ENCODE results near the gene MRGPRF.
"Not testable (repeated sequence)": the region's sequence is repeated elsewhere in the genome, so short reads cannot be mapped to it uniquely, and the experiment has no call there.

The MRGPRF gene

GRCh38 chr11:68980776-68981065 lies 32.3 kb downstream of the MRGPRF start, which contains the start of gene MRGPRD:
MRGPRD (minus strand) TSS chr11:68980986; CDS start chr11:68980986, 0 bp downstream.
- DNase-seq, result no peak

GRCh38 chr11:68979931-68980775 lies 32.9 kb downstream of the MRGPRF start:
- DNase-seq, result no peak

- DNase-seq, result no peak
These were observed 34.0 kb downstream of the MRGPRF start for GRCh38 chr11:68978931-68979594.

DNA sequence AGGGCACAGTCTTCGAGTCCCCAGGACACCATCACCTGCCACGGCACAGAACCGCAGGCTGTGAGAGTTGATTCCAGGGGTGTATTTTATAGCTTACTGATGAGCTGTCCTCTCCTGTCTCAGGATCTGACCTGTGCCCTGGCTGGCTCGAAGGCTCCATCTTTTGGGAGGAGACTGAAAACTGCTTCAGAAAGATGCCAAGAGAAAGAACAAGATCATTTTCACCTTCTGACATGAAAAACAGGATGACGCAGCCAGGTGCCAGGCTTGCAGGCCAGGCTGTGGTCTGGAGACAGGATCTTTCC lies 34.5 kb downstream of the MRGPRF start:
- no peak for DNase-seq

- no peak for DNase-seq
These were observed 35.0 kb downstream of the MRGPRF start for GRCh38 chr11:68977781-68978625.

GRCh38 chr11:68976563-68976962 lies 36.5 kb downstream of the MRGPRF start:
- no peak for DNase-seq

DNA sequence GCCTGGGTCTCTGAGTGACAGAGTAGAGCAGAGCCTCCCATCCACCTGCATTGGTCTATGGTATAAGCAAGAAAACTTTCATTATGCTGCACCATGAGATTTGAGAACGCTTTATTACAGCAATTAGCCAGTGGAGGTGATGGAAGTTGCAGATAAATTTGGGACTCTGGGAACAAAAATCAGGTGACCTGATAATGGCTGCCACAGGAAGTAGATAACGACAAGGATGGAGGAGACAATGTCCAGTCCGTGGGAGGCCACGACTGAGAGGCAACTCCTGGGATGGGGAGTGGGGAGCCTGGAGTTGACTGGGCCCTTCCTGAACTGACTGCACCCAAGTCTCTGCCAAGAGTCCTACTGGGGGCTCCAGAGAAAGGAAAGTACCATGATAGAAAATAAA lies 37.0 kb downstream of the MRGPRF start:
- no peak for DNase-seq

DNA sequence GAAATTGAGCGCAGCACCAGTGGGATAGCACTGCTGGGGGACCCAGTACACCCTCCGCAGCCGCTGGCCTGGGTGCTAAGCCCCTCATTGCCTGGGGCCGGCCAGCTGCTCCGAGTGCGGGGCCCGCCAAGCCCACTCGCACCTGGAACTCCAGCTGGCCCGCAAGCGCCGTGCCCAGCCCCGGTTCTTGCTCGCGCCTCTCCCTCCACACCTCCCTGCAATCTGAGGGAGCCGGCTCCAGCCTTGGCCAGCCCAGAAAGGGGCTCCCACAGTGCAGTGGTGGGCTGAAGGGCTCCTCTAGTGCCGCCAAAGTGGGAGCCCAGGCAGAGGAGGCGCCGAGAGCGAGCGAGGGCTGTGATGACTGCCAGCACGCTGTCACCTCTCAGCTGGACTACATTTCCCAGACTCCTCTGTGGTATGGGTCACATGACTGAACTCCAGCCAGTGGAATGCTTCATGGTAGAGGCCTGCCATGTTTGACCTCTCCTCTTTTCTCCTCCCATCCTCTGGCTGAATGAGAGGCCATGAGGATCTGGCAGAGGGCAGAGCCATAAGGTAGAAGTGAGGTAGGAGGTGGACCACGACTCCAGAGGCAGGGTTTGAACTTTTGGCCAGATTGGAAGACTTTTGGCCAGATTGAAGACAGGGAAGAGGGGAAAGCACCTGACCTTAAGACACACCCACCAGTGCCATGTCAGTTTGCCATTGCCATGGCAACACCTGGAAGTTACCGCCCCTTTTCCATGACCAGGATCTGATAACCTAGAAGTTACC lies 38.4 kb downstream of the MRGPRF start:
- DNase-seq, result no peak

GRCh38 chr11:68973706-68974105 lies 39.3 kb downstream of the MRGPRF start:
- not testable (repeated sequence) for DNase-seq

- no peak for DNase-seq
These were observed 39.8 kb downstream of the MRGPRF start for GRCh38 chr11:68973219-68973618.

DNA sequence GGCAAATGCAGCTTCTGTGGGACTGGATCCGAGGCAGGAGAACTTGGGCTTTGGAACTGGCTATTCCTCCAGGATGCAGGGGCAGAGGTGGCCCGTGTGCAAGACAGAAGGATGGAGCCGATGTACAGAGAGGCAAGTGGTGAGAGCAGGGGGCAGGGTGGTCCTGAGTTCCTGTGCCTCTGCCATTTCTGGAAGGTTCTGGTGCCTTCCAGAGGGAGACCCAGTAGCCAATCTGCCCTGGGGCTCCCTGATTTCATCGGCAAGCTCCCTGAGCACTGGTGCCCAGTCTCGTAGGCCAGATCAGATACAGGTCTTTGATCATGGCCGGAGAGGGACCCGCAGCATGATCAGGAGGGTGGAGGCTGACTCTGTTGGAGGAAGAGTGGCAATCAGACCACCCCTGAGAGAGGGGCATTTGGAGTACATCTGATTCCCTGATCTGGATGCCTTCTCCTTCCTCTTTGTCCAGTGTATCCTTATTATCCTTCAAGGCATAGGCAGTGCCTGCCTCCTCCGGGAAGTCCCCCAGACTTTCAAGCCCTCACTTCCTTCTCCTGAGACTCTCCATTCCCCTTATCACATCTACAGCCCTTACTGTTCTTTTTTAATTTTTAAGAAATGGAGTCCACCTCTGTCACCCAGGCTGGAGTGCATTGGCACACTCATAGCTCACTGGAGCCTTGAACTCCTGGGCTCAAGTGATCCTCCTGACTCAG lies 42.0 kb downstream of the MRGPRF start:
- DNase-seq, result no peak

DNA sequence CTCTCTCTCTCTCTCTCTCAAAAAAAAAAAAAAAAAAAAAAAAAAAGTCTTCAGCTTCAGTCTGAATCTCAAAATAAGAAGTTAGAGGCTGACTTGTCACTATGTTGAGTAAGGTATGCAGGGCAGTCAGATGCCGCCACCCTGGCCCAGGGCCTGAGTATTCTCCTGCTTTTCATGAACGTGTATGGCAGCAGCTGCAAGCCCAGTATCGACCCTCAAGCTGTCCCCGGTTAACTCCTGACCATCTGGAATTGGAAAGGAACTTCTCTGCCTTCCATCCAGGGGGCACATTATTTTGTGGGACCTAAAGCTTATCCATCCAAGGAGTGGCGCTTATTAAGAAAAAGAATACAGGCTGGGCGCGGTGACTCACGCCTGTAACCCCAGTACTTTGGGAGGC lies 43.7 kb downstream of the MRGPRF start:
- DNase-seq, result no peak

DNA sequence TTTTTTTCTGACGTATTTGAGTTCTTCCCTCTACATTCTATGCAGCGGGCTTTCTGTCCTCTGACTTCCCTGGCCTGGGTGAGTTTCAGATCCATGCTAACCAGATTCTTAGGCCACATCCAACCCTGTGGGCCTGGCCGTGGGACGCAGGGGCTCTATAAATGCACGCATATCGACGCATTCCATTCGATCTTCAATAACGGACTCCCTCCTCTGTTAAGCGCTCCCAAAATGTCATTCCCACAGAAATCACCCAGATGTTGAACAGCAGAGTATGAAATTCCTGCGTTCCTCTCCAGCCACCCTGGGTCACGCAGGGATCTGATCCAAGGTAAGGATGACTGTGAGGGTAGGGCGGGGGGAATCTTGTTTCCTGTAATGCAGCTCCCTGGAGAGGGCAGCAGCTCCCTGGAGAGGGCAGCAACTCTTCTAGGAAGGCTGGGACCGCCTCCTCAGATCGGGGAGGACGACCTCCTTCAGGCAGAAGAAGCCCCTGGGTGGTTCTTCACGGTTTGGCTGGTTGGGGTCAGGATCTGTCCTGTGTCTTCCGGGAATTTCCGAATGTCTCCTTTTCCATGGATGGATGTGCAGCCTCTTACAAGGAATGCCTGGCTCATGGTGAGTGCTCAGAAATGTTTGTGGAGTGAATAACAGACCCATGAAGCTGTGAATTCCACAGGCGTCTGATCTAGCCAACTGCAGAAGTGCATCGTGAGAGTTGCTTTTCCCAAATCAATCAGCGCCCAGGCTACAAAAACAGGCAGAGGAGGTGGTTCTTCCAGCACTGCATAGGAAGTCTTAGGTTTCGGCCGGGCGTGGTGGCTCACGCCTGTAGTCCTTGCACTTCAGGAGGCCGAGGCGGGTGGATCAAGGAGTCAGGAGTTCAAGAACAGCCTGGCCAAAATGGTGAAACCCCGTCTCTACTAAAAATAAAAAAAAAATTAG lies 44.5 kb downstream of the MRGPRF start:
- DNase-seq, result no peak

DNA sequence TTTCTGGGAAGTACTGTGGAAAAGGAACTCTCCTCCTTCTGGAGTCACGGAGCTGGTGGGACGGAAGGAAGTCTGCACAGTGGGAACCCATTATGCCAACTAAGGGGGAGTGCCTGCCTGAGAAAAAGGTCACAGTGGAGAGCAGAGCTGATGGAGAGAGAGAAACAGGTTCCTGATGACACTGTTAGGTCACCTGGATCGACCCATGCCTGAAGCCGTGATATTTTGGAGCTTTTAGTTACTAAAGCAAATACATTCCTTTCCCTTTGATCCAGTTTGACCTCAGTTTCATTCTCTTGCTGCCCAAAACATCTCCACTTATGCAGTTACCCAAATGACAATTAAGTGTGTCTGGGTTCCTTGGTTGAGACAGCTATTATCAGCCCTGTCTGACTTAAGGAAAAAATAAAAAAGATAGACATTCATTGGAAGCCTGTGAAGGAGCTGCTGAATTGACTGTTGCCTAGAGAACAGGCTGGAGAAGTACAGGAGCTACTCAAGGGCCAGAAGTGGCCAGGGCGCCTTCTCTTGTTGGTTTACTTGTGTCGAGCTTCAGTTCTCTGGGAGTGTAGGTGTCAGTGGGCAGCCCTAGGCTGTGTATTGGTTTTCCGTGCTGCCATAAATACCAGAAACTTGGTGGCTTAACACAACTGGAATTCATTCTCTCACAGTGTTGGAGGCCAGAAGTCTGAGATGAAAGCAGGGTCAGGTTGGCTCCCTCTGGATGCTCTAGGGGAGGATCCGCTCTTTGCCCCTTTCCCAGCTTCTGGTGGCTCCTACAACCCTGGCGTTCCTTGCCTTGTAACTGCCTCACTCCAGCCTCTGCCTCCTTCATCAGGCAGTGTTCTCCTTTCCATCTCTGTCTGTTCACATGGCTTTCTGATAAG lies 45.9 kb downstream of the MRGPRF start:
- no peak for DNase-seq

DNA sequence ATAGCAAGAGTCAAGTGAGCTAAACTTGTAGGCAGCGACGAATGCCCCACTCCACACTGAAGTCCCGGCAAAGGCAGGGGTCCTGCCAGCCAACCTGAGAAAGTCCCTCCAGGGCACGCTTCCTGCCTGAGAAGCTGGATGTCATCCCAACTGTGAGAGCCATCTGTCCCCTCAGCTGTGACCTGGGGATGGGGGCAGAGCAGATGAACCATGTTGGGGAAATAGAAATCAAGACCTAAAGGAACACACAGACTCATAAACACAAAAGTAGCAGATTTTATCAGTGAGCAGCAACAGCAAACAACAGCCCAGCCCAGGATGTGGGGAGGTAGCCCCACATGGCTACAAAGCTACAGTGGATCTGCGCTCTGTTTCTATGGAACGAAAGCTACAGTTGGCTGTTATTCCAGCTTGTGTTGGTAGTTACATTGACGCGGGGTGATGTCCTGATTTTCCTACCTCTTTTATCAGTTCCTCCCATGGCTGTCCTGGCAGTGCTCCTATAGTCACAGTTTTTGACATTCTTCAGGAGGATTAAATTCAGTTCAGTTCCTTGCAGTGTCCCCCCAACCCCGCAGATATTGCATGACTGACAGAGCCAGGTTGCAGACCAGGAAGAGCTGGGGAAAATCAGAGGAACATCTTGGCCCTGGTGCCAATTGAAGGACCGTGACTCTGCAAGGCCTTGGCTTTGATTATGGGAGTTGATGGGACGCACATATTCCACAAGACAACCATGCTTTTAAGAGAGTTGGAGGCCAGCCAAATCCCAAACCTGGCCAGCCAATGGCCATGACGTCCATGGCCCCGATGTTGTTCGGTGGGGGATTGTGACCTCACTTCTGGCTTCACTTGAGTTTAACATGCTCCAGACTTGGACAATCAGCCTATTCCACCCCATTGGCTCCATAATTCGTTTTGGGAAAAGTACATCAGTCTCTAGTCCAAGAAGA lies 46.9 kb downstream of the MRGPRF start:
- no peak for DNase-seq

DNA sequence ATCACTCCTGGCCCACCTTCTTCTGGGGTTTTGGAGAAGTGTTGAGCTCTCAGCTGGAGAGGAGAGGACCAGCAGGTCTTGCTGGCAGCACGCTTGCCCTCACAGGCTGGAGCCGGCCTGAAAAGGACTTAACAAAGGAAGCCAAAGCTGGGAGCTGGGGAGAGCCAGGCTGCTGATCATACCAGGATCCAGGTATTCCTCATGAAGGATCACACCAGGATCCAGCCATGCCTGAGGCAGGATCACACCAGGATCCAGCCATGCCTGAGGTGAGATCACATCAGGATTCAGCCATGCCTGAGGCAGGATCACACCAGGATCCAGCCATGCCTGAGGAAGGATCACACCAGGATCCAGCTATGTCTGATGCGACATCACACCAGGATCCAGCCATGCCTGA lies 49.3 kb downstream of the MRGPRF start:
- DNase-seq, result no peak

- peak; percentile 7 to 25 for DNase-seq
These were observed 50.4 kb downstream of the MRGPRF start for GRCh38 chr11:68962527-68963250.

DNA sequence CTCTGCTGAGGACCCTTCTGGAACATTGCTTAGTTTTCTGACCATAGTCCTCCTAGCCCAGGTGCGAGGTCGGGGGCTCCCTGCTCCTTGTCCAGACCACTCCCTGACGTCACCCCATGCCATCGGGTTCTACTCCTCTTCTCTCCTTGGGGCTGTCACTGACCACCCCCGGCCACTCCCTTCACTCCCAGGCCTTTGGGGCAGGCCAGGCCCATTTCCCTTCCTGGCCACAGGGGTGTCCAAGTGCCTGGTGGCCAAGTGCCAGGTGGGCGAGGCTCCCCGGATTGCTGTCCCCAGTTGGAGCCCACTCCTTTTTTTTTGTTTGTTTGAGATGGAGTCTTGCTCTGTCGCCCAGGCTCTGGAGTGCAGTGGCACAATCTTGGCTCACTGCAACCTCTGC lies 51.8 kb downstream of the MRGPRF start:
- DNase-seq, result no peak
